HK-2 (cell line): ENCODE results near the gene DDR1.
"Not testable (repeated sequence)": the region's sequence is repeated elsewhere in the genome, so short reads cannot be mapped to it uniquely, and the experiment has no call there.

Experiments
- DNase-seq: peaks from one replicate; pipeline ENCODE4 v3.0.0-alpha.2; 2018; ENCODE audit not compliant: unreplicated experiment

Gene DDR1

DNA sequence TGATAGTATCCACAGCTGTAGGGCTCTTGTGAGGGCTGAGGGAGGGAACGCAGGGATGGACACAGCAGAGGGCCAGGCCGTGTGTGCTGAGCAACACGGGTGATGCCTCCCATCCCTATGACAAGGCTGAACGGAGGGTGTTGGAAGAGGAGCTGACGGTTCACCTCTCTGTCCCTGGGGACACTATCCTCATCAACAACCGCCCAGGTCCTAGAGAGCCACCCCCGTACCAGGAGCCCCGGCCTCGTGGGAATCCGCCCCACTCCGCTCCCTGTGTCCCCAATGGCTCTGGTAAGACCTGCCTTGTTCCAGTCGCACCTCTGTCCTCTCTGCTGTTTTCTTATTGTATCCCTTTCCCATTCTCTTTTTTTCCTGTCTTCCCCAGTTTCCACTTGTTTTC lies 10.1 kb downstream of the DDR1 start:
- no peak for DNase-seq

DNA sequence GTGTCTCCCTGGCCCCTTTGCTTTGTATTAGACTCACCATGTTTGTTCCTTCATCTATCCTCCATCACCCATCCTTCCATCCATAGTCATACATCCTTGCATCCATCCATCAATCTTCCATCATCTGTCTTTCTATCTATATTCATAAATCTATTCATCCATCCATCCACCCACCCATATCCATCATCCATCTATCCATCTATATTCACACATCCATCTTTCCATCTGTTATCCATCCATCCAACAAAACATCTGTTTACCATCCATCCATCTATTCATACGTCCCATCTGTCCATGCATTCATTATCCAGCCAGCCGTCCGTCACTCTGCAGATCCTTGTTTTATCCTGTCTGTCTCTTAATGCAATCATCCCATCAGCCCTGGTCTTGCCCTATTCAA lies 10.6 kb downstream of the DDR1 start:
- no peak for DNase-seq

DNA sequence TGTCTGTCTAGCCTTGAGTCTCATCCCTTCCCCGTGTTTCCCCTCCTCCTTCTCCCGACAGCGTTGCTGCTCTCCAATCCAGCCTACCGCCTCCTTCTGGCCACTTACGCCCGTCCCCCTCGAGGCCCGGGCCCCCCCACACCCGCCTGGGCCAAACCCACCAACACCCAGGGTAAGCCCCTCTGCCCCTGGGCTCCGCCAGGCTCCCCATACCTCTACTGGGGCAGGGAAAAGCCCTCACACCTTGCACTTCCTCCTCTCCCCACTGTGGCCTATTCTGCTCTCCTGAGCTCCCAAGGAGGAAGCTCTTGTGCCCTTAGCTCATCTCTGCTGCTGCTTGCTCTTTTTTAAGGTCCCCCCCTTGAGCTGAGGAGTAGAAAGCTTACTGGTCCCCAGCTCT lies 11.0 kb downstream of the DDR1 start:
- no peak for DNase-seq

DNA sequence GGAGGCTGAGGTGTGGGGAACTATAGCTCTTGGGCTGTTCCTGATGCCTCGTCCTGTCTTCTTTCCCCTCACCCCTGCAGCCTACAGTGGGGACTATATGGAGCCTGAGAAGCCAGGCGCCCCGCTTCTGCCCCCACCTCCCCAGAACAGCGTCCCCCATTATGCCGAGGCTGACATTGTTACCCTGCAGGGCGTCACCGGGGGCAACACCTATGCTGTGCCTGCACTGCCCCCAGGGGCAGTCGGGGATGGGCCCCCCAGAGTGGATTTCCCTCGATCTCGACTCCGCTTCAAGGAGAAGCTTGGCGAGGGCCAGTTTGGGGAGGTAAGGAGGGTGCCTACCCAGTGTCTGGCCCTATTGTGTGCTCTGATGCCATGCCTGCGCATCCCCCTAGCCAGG lies 12.2 kb downstream of the DDR1 start:
- DNase-seq: no peak

DNA sequence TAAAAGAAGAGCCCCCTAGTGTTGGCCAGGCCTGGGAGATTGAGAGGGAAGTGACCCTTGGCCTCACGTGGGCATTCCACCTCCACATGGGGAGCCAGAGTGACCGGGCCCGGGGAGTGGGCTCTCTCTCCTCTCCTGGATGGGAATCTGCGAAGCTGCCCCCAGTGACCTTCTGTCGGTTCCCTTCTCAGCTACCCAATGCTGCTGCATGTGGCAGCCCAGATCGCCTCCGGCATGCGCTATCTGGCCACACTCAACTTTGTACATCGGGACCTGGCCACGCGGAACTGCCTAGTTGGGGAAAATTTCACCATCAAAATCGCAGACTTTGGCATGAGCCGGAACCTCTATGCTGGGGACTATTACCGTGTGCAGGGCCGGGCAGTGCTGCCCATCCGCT lies 13.6 kb downstream of the DDR1 start:
- DNase-seq: no peak

DNA sequence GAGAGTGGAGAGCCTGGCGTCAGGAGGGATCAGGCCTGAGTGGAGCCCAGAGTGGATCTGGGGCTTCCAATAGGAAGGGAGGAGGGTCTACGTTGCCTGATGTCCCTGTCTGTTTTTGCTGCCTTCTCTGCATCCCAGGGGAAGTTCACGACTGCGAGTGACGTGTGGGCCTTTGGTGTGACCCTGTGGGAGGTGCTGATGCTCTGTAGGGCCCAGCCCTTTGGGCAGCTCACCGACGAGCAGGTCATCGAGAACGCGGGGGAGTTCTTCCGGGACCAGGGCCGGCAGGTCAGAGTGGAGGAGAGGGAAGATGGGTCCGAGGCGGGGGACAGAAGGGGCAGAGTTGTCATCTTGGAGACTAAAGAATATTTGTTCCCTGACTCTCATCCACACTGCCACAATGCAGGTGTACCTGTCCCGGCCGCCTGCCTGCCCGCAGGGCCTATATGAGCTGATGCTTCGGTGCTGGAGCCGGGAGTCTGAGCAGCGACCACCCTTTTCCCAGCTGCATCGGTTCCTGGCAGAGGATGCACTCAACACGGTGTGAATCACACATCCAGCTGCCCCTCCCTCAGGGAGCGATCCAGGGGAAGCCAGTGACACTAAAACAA lies 14.5 kb downstream of the DDR1 start:
- no peak for DNase-seq

DNA sequence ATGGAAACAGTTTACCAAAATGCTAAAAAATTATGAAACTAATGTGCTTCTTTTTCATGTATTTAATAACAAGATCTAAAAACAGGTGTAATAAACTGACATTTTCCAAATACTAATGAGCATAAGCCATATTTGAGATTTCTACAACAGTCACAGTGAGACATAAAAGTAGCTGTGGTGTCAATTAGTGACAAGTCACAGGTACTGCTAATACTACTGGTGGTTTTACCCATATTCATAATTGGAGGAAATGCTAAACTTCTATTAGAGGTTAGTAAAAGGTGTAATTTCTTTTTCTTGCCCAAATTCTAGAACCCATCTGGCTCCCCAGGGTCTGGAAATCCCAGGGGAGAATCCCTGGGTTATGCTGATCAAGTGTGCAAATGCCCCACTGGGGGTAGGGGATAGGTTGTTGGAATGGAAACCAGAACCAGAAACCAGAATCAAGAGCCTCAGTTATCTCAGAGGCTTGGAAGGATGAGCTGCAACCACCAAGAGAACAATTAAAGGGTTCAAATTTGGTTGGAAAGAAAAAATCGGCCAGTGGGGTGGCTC lies 16.6 kb downstream of the DDR1 start:
- DNase-seq: no peak

DNA sequence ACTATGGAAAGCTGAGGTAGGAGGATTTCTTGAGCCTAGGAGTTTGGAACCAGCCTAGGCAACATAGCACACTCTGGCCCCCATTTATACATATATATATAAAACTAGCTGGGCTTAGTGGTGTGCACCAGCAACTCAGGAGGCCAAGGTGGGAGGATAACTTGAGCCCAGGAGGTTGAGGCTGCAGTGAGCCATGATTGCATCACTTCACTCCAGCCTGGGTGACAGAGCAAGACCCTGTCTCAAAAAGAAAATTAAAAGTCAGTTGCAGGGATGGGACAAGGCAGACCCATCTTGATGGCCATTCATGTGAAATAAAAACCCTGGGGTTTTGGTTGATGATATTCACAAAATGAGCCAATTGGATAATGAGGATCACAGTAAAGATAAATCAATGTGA lies 17.1 kb downstream of the DDR1 start:
- DNase-seq: no peak

DNA sequence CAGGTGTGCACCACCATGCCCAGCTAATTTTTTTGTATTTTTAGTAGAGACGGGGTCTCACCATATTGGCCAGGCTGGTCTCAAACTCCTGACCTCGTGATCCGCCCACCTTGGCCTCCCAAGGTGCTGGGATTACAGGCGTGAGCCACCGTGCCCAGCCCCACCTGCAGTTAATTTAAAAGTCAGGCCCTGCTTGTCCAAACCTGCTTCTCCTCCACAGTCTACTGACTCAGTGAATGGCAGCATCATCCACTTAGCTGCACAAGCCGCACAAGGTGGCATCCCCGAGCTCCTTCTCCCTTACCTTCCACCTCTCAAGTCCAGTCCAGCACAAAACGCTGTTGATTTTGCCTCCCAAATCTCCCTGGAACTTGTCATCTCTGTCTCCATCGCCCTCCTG lies 17.9 kb downstream of the DDR1 start:
- DNase-seq: not testable (repeated sequence)

DNA sequence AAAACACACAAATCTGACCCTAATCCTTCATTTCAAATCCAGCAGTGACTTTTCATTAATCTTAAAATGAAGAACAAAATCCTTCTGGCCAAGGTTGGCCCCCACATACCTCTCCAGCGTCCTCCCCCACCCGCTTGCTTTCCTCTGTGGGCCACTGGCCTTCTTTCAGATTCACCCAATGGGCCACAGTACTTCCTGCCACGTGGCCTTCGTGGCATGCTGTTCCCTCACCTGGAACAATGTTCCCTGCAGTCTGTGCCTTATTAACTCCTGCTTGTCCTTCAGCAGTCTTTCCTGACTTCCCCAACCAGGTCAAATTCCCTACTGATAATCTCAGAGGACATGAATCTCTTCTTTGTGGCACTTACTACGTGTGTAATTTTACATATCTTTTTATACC lies 18.4 kb downstream of the DDR1 start:
- DNase-seq: no peak

DNA sequence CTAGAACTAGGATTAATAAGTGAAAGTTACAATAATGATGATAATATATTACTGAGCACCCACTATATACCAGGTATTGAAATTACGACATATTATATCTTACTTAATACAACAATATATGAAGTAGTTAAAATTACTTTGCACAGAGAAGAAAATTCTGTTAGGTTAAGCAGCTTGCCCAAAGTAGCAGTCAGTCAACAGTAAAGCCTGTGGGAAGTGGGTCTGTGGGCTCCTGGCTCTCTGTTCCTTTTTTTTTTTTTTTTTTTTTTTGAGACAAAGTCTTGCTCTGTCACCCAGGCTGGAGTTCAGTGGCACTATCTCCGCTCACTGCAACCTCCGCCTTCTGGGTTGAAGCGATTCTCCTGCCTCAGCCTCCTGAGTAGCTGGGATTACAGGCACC lies 18.9 kb downstream of the DDR1 start:
- no peak for DNase-seq

DNA sequence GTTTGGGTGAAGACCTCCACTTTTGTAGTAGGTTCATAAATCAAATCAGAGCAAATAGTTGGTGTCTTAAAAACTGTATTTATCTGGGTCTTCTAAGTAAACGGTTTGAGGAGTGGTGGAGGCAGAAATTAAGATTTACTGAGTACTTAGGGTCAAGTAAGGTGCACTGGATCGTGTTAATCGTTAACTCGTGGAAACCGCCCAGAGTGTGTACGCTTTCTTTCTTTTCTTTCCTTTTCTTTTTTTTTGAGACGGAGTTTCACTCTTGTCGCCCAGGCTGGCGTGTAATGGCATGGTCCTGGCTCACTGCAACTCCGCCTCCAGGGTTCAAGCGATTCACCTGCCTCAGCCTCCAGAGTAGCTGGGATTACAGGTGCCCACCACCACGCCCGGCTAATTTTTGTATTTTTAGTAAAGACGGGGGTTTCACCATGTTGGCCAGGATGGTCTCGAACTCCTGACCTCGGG lies 23.0 kb downstream of the DDR1 start:
- DNase-seq: not testable (repeated sequence)

DNA sequence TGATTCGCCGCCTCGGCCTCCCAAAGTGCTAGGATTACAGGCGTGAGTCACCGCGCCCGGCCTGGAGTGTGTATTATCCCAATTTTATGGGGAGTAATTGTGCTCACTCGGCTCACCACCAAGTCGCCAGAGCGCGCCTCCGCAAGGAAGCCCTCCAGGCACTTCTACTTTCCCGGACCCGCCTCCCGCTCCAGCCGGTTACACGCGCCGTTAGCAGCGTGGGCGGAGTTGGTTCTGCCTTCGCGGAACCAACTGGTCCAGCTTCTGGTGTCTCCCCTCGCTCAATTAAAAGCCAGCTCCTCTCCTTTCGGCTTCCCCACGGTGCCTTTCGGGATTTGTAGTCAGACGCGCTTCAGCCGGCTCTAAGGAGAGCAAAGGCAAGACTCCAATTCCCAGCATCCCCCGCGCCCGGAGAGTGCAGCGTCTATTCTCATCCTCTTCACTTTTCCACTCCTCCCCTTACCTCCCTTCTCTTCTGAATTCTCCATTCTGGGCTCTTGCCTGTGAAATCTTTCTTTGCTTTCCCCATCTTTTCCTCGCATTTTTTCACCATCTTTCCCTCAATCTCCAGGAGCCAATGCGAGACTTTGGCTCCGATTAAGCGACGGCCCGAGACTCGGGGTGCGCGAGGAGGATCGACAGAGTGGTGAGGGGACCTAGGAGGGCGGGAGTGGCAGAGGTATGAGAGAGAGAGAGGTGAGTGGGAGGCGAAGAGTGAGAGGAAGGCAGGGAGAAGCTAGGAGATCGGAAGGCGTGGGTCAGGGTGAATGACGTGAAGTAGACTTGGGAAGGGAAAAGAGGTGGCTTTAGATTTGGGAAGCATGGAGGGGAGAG lies 23.7 kb downstream of the DDR1 start, which contains the start of gene GTF2H4:
TSS of gene GTF2H4 (plus strand) at position 450 of the 834 bp plus-strand sequence.
- DNase-seq: peak; percentile 96

DNA sequence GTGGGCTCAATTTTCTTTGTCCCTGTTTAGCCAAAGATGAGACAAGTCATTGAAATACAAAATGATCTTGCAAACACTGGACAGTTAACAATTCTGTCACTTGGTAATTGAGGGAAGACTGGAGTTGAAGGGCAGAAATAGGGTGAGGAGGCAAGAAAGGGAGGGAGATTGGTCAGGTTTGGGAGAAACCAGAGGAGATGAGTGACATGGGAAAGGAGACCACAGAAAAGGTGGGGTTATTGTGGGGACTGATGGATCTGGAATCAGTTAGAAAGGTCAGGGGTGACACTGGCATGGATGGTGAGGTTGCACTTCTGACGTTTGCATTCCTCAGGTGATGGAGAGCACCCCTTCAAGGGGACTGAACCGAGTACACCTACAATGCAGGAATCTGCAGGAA lies 24.4 kb downstream of the DDR1 start:
- no peak for DNase-seq

DNA sequence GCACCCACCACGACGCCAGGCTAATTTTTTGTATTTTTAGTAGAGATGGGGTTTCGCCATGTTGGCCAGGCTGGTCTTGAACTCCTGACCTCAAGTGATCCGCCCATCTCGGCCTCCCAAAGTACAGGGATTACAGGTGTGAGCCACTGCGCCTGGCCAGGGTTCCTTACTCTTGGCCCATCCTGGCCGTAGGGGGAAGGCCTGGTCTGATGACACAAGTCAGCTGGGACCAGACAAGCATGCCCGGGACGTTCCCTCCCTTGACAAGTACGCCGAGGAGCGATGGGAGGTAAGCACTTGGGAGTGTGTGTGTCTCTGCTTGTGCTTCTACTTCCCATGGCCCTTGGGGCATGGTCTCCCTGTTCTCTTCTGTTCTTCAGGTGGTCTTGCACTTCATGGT lies 26.2 kb downstream of the DDR1 start:
- not testable (repeated sequence) for DNase-seq

DNA sequence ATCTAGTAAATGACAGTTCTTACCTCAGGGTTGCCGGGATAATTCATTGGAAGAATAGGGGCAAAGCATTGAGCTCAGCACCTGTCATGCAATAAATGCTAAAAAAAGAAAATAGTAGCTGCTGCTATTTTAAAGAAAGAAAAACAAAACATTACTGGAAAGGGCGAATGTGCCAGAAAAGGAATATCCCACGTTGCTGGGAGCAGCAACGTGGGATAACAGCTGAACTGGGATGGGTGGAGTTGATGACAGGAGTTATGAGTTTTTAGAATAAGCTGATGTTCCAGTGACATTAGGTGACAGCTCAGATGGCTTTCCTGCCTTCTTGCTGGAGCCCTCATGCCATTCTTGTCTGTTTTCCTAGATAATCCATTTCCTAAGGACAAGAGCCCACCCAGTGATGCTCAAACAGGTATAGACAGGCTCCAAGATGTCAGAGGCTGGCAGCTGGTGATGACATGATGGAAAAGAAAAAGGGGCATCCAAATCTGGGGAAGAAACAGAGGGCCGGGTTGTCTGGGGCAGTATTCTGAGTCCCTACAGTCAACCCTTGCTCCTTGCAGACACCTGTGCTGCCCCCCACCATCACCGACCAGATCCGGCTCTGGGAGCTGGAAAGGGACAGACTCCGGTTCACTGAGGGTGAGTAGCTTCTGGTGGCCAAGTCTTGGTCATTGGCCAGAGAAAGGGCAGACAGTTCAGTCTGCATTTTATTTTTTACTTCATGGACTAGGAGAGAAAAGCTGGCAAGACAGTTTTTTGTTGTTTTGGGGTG lies 28.6 kb downstream of the DDR1 start:
- DNase-seq: no peak

DNA sequence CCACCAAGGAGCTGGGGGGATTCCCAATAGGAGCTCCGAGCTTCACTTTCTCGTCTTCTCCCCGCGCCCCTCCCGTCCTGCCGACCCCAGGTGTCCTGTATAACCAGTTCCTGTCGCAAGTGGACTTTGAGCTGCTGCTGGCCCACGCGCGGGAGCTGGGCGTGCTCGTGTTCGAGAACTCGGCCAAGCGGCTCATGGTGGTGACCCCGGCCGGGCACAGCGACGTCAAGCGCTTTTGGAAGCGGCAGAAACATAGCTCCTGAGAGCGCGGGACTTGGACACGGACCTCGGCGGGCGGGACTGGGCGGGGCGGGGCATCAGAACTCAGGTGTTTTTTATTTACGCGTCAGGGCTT lies 29.4 kb downstream of the DDR1 start:
- no peak for DNase-seq

DNA sequence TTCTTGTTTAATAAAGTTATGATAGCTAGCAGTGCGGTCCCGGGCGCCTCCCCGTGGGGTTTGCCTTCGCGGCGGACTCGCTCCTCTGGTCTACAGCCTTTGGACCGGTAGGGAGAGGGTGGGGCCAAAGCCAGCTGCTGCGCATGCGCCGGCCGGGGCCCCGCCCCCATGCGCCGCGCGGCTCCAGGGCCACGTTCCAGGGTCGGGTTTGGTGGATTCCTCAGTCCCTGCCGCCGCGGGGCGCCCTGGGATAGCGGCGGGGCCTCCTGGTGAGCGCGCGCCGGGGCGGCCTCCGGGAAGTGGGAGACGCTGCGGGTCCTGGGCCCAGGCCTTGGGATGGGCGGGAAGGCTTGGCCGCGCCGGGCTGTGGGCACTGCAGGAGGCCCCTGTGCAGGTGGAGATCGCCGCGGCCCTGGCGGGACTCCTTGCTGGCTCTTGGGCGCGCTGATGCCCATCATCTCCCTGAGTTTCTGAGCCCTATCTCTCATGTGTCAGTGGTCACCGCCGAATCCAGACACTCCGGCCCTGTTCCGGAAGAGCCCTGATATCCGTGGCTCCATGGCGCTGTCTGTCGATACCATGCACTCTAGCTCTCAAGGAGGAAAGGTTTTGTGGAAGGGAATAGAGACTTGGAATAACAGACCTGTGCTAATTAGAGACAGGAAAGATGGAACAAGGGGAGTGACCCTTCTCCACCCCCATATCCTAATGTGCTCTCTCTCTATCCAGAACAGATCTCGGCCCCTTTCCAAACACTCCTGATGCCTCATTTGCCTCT lies 29.9 kb downstream of the DDR1 start, which contains the start of gene VARS2:
TSS of gene VARS2 (plus strand) at position 163 of the 778 bp plus-strand sequence. CDS start at position 762, 599 bp downstream.
- DNase-seq: peak; percentile 92

DNA sequence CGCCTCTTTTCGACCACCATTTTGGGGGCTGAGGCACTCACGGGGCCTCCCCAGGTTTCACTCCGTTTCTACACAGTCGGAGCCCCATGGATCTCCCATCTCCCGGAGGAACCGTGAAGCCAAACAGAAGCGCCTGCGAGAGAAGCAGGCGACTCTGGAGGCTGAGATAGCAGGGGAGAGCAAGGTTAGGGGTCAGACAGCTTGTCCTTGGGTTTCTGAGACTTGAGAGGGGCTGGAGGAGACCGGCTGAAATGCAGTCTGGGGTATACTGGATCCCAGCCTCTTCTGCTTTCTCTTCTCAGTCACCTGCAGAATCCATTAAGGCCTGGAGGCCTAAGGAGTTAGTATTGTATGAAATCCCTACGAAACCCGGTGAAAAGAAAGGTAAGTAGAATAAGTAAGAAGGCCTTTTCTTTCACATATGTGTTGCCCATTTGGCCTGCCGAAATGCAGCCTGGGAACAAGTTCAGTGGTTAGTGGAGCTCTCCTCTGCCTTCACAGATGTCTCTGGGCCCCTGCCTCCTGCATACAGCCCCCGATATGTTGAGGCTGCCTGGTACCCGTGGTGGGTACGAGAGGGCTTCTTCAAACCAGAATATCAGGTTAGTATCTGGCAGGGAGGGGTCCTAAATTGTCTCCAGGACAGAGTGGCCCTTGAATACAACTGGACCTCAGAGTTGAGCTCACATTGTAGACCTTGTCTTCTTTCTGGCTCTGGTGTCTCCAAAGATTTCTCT lies 30.7 kb downstream of the DDR1 start:
- no peak for DNase-seq

DNA sequence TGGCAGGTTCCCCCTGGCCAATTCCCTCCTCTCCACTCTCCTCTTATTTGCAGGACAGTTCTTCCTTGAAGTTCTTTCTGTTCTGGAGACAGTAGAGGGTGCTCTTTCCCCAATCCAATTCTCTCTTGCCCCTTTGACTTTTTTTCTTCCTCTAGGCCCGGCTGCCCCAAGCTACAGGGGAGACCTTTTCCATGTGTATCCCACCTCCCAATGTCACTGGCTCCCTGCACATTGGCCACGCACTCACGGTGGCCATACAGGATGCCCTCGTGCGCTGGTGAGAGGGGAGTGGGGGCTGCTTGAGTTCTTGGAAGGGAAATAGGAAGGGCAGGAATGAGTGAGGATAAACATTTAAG lies 31.2 kb downstream of the DDR1 start:
- no peak for DNase-seq

DNA sequence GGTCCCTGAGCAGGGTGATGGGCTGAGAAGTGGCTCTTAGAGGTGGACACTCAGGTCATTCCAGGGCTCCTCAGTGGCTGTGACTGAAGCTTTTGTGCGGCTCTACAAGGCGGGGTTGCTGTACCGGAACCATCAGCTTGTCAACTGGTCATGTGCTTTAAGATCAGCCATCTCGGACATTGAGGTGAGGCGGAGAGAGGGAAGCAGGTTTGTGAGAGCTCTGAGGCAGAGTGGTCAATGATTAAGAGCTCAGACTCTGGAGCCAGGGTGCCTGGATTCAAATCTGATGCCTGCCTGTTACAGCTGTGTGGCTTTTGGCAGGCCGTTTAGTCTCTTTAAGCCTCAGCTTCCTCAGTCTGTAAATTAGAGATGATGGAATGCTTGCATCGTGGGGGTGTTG lies 32.7 kb downstream of the DDR1 start:
- no peak for DNase-seq
